B cell (primary cell): ENCODE data around the gene CALCOCO2. TPM values are rescaled to one million over a fixed set of nuclear protein-coding genes. Genes with fewer than 3 reads are reported as not detected.

Experiments used
- ATAC-seq: fragments of 200-7000 bp; cut with Tn5 transposase; one replicate; pipeline ENCODE4 v1.10.0; 2021; ENCODE audit warnings: low read depth, mild to moderate bottlenecking, moderate number of reproducible peaks, moderate library complexity
- CTCF ChIA-PET: fragments of 350-600 bp; sonication (Branson Sonifier 250); formaldehyde crosslinking; loops from one replicate; lab custom pipeline; 2021; ENCODE audit warnings: antibody characterized with exemption, inconsistent platforms; lab: Charles Lee
- POLR2A ChIA-PET: fragments of 350-600 bp; sonication (Branson Sonifier 250); formaldehyde crosslinking; loops from one replicate; lab custom pipeline; 2021; ENCODE audit warnings: antibody characterized with exemption; lab: Charles Lee
- DNase-seq: peaks from one replicate; pipeline ENCODE4 v3.0.0; 2013
- H2AFZ ChIP-seq: 2 replicates; pipeline ENCODE4 v1.6.1; 2012; ENCODE audit warnings: mild to moderate bottlenecking, low read depth, low read length; ENCODE audit not compliant: insufficient read depth, poor library complexity, severe bottlenecking
- H3K27ac ChIP-seq, 2 donors: 1 replicate in 1 of 2; 2 replicates in 1 of 2; pipeline ENCODE4 v1.5.1; 2012 to 2013; ENCODE audit warnings: low read length in 2 of 2, mild to moderate bottlenecking in 2 of 2, moderate library complexity in 1 of 2
- H3K27me3 ChIP-seq, 4 experiments: fragments of 200-600 bp in 1 of 4; sonication (generic) in 1 of 4; replicated peaks in 1 of 4; 1 replicate in 2 of 4; 2 replicates in 2 of 4; pipeline versions ENCODE4 v1.6.1 to v1.7.0; 2013 to 2016; ENCODE audit warnings: low read length in 3 of 4, mild to moderate bottlenecking in 2 of 4, mixed read lengths in 1 of 4, moderate library complexity in 1 of 4; ENCODE audit not compliant: insufficient read depth in 4 of 4, control insufficient read depth in 3 of 4; ENCODE audit errors: control extremely low read depth in 1 of 4
- H3K36me3 ChIP-seq, 2 experiments: replicated peaks in 1 of 2; 1 replicate in 1 of 2; 2 replicates in 1 of 2; pipeline versions ENCODE4 v1.6.1 to v1.7.1; 2013; ENCODE audit warnings: low read length in 1 of 2; ENCODE audit not compliant: insufficient read depth in 2 of 2, control insufficient read depth in 1 of 2; ENCODE audit errors: control extremely low read depth in 1 of 2, extremely low read depth in 1 of 2
- H3K4me1 ChIP-seq, 2 donors: fragments of 200-600 bp in 1 of 2; sonication (generic) in 1 of 2; 1 replicate in 1 of 2; 2 replicates in 1 of 2; pipeline versions ENCODE4 v1.5.1 to v1.6.1; 2013 to 2017; ENCODE audit warnings: low read length in 2 of 2; ENCODE audit not compliant: control insufficient read depth in 2 of 2, insufficient read depth in 2 of 2
- H3K4me2 ChIP-seq: replicated peaks from 2 replicates; pipeline ENCODE3; 2012; ENCODE audit warnings: mild to moderate bottlenecking, low read depth, low read length; ENCODE audit not compliant: poor library complexity, severe bottlenecking
- H3K4me3 ChIP-seq, 5 experiments: fragments of 200-600 bp in 1 of 5; sonication (generic) in 1 of 5; 1 replicate in 3 of 5; 2 replicates in 2 of 5; pipeline versions ENCODE4 v1.5.1 to v1.7.0; 2011 to 2016; ENCODE audit warnings: low read length in 4 of 5, mild to moderate bottlenecking in 4 of 5, low read depth in 2 of 5, control low read depth in 1 of 5, moderate library complexity in 1 of 5; ENCODE audit not compliant: insufficient read depth in 1 of 5; ENCODE audit errors: control extremely low read depth in 1 of 5, extremely low read depth in 1 of 5
- H3K79me2 ChIP-seq: fragments of 200-600 bp; sonication (generic); one replicate; pipeline ENCODE4 v1.6.0; 2016; ENCODE audit warnings: low read length; ENCODE audit not compliant: control insufficient read depth, insufficient read depth
- H3K9ac ChIP-seq: fragments of 200-600 bp; sonication (generic); 2 replicates; pipeline ENCODE4 v1.6.1; 2017; ENCODE audit warnings: mild to moderate bottlenecking, low read length, moderate library complexity
- H3K9me3 ChIP-seq, 3 donors: one replicate each; pipeline versions ENCODE4 v1.6.1 to v1.7.1; 2013; ENCODE audit warnings: low read length in 2 of 3; ENCODE audit not compliant: control insufficient read depth in 2 of 3, insufficient read depth in 1 of 3; ENCODE audit errors: control extremely low read depth in 1 of 3
- H4K20me1 ChIP-seq: 2 replicates; pipeline ENCODE4 v1.6.0; 2012; ENCODE audit warnings: mild to moderate bottlenecking, low read length; ENCODE audit not compliant: insufficient read depth, control insufficient read depth, poor library complexity, severe bottlenecking
- H3K27ac Mint-ChIP-seq: one replicate; pipeline ENCODE4 v1.8.0; 2021; ENCODE audit warnings: mixed read lengths
- H3K27me3 Mint-ChIP-seq: one replicate; pipeline ENCODE4 v1.8.0; 2021; ENCODE audit warnings: mixed read lengths
- H3K4me1 Mint-ChIP-seq: one replicate; pipeline ENCODE4 v1.8.0; 2021; ENCODE audit warnings: mixed read lengths
- H3K4me3 Mint-ChIP-seq: one replicate; pipeline ENCODE4 v1.8.0; 2021; ENCODE audit warnings: mixed read lengths
- H3K9me3 Mint-ChIP-seq: one replicate; pipeline ENCODE4 v1.8.0; 2022; ENCODE audit warnings: mixed read lengths; ENCODE audit not compliant: insufficient read depth
- EZH2 ChIP-seq: IDR thresholded peaks from 2 replicates; pipeline ENCODE4 v1.6.1; 2012; ENCODE audit warnings: borderline replicate concordance, low read depth, mild to moderate bottlenecking, moderate library complexity, low read length; ENCODE audit not compliant: insufficient read depth, poor library complexity, severe bottlenecking
- WGBS: methylation state at CpG from one replicate; pipeline ENCODE4 v1.1.5; 2013; ENCODE audit warnings: missing lambda C conversion rate; ENCODE audit not compliant: insufficient coverage; 5-methylcytosine and 5-hydroxymethylcytosine counted together
- intact Hi-C: fragments of 100-400 bp; cut with micrococcal nuclease; formaldehyde crosslinking; loops from one replicate; pipeline ENCODE4 v1.10.0; 2022
- polyA plus RNA-seq: library from polyadenylated mRNA; depleted of rRNA; stranded (reverse); fragments of >200 nt; gene quantifications from 2 replicates; pipeline ENCODE4 v1.2.3, GENCODE V29; 2012
- total RNA-seq, 2 donors: library from RNA; stranded (reverse); fragments of 120-200 nt in 1 of 2; gene quantifications; 1 replicate in 1 of 2; 2 replicates in 1 of 2; pipeline versions ENCODE4 v1.2.3 to v1.2.4, GENCODE V29; 2013 to 2022
- TF ChIP-seq, protein P1 (sequence below): fragments of 200-600 bp; IDR thresholded peaks from one replicate; pipeline ENCODE4 v1.8.0; 2022; ENCODE audit warnings: antibody characterized with exemption, mild to moderate bottlenecking

CALCOCO2 gene
- total and polyA plus RNA-seq, 2 donors (not counting 1 experiment from before 2014, with no cell fraction given), result 49.6 to 148 TPM

DNA sequence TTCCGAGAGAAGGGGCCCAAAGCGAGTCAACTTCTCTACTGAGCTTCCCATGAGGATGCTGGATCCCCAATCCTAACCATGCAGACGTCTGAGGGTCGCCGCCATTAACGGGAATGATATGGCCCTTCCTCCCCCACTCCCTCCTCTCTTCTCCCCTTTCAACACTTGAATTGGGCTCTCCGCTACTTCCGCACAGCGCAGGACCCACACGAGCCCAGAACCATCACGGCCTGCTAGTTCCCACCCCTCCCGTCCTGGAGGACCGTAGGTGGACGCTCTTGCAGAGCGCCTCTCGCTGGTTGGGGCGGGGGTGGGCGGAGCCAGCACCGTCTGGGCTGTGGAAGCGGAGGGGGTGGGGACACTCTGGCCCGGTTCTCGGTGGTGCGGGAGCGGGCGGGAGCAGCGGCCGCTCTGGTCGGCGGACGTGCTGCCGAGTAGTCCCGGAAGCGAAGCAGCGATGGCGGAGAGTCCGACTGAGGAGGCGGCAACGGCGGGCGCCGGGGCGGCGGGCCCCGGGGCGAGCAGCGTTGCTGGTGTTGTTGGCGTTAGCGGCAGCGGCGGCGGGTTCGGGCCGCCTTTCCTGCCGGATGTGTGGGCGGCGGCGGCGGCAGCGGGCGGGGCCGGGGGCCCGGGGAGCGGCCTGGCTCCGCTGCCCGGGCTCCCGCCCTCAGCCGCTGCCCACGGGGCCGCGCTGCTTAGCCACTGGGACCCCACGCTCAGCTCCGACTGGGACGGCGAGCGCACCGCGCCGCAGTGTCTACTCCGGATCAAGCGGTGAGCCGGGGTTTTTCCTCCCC is 77.4 kb downstream of the CALCOCO2 start, which contains the start of gene UBE2Z:
Gene UBE2Z (plus strand): TSS at position 361 of the 797 bp plus-strand sequence. CDS start 97 bp downstream, at position 458.
- Histone ChIP-seq H3K4me3 (peak within 1 kb of the TSS; percentile 36 to 79 (median 72)), H3K4me1 (peaks cover 26 to 30% of the 10 kb centered on the region in 2 donors), H3K4me2 (peak within 1 kb of the TSS; percentile 84), H2AFZ (peak within 1 kb of the TSS; percentile 81), H3K9me3 (no peaks in the 10 kb centered on the region), H3K36me3 (peaks cover 0 to 28% of the 10 kb centered on the region in 2 experiments), H4K20me1 (peaks cover 40% of the 10 kb centered on the region), H3K9ac (peak within 1 kb of the TSS; percentile 67), H3K79me2 (peaks cover 51% of the 10 kb centered on the region), H3K27me3 (no peaks in the 10 kb centered on the region), H3K27ac (peak within 1 kb of the TSS; percentile 78 to 82)
- Mint-ChIP-seq H3K9me3 (no peaks in the 10 kb centered on the region), H3K27me3 (no peaks in the 10 kb centered on the region), H3K4me3 (peak within 1 kb of the TSS; percentile 95), H3K4me1 (peaks cover 45% of the 10 kb centered on the region), H3K27ac (peak within 1 kb of the TSS; percentile 99)
- TF ChIP-seq, protein P1, sequence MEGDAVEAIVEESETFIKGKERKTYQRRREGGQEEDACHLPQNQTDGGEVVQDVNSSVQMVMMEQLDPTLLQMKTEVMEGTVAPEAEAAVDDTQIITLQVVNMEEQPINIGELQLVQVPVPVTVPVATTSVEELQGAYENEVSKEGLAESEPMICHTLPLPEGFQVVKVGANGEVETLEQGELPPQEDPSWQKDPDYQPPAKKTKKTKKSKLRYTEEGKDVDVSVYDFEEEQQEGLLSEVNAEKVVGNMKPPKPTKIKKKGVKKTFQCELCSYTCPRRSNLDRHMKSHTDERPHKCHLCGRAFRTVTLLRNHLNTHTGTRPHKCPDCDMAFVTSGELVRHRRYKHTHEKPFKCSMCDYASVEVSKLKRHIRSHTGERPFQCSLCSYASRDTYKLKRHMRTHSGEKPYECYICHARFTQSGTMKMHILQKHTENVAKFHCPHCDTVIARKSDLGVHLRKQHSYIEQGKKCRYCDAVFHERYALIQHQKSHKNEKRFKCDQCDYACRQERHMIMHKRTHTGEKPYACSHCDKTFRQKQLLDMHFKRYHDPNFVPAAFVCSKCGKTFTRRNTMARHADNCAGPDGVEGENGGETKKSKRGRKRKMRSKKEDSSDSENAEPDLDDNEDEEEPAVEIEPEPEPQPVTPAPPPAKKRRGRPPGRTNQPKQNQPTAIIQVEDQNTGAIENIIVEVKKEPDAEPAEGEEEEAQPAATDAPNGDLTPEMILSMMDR, result no peak
- no peak for TF ChIP-seq EZH2
- intact Hi-C loops, result loop anchor here (1.0 to 10.0 kb wide), 5 partner anchors 16 to 881 kb away; partner anchors contain the start of genes ATP5MC1, CALCOCO2, CBX1 and KAT7
- WGBS, result under 1% methylated on average over 81 of the region's 81 CpGs
- peak; percentile 96 for DNase-seq
- ChIA-PET POLR2A (interaction anchor here (0.9 to 2.6 kb wide), 6 partner anchors 13 to 284 kb away, joined by 3 to 30 read pairs (median 4); partner anchors contain the start of genes ATP5MC1 and SNF8), CTCF (interaction anchor here (0.6 to 2.7 kb wide), 5 partner anchors 16 to 70 kb away, joined by 3 to 10 read pairs (median 5); partner anchors contain the start of gene ATP5MC1)
- ATAC-seq, result peak; percentile 90
